PFSK-1 (cell line): Measurements from ENCODE around the gene ULK3.

Experiments
- FOXP2 ChIP-seq: optimal IDR thresholded peaks from 2 replicates; pipeline ENCODE3; 2011; ENCODE audit warnings: borderline replicate concordance, control low read depth, inconsistent platforms; ENCODE audit not compliant: insufficient read depth; ENCODE audit errors: extremely low read length, extremely low read depth
- POLR2AphosphoS5 ChIP-seq: IDR thresholded peaks from 2 replicates; pipeline ENCODE4 v1.6.1; 2012; ENCODE audit warnings: low read depth, mild to moderate bottlenecking, control low read depth, low read length, moderate library complexity
- SIN3A ChIP-seq: IDR thresholded peaks from 2 replicates; pipeline ENCODE4 v1.6.1; 2012; ENCODE audit warnings: mild to moderate bottlenecking, low read length, moderate library complexity, borderline replicate concordance; ENCODE audit not compliant: insufficient read depth
- TAF1 ChIP-seq: IDR thresholded peaks from 2 replicates; pipeline ENCODE4 v1.6.1; 2012; ENCODE audit warnings: low read length, control low read depth, borderline replicate concordance; ENCODE audit not compliant: insufficient read depth
- TF ChIP-seq, protein P1 (sequence below), 2 experiments: IDR thresholded peaks; 2 replicates each; pipeline versions ENCODE4 v1.6.1 to v1.8.0; 2011 to 2012; ENCODE audit warnings: low read depth in 2 of 2, low read length in 2 of 2, control low read depth in 1 of 2, inconsistent platforms in 1 of 2, mild to moderate bottlenecking in 1 of 2, moderate library complexity in 1 of 2; ENCODE audit not compliant: insufficient read depth in 1 of 2

Gene ULK3

DNA sequence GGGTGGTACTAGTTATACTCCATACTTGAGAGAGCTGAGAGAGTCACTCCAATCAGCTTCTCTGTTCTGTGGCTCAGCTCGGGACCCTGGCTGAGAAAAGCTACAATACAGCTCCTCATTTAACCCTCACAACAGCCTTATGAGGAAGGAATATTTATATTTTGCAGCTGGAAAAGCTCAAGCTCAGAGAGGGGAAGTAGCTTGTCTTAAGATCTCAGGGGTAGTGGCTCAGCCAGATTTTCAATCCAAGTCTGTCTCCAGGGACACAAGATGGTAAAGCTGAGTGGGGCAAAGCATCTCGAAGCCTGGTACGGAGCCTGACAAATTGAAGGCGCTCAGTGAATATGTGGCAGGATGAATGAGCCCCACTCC lies 15.4 kb upstream of the ULK3 start:
- TF ChIP-seq SIN3A, result no peak
- TF ChIP-seq POLR2AphosphoS5, result no peak
- no peak for TF ChIP-seq TAF1
- TF ChIP-seq, protein P1, sequence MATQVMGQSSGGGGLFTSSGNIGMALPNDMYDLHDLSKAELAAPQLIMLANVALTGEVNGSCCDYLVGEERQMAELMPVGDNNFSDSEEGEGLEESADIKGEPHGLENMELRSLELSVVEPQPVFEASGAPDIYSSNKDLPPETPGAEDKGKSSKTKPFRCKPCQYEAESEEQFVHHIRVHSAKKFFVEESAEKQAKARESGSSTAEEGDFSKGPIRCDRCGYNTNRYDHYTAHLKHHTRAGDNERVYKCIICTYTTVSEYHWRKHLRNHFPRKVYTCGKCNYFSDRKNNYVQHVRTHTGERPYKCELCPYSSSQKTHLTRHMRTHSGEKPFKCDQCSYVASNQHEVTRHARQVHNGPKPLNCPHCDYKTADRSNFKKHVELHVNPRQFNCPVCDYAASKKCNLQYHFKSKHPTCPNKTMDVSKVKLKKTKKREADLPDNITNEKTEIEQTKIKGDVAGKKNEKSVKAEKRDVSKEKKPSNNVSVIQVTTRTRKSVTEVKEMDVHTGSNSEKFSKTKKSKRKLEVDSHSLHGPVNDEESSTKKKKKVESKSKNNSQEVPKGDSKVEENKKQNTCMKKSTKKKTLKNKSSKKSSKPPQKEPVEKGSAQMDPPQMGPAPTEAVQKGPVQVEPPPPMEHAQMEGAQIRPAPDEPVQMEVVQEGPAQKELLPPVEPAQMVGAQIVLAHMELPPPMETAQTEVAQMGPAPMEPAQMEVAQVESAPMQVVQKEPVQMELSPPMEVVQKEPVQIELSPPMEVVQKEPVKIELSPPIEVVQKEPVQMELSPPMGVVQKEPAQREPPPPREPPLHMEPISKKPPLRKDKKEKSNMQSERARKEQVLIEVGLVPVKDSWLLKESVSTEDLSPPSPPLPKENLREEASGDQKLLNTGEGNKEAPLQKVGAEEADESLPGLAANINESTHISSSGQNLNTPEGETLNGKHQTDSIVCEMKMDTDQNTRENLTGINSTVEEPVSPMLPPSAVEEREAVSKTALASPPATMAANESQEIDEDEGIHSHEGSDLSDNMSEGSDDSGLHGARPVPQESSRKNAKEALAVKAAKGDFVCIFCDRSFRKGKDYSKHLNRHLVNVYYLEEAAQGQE (IDR thresholded peaks at IDR 0.05; ENCODE audit: insufficient read depth in 1 of 2, low read depth in 2 of 2, low read length in 2 of 2), result no peak
- no peak for TF ChIP-seq FOXP2

DNA sequence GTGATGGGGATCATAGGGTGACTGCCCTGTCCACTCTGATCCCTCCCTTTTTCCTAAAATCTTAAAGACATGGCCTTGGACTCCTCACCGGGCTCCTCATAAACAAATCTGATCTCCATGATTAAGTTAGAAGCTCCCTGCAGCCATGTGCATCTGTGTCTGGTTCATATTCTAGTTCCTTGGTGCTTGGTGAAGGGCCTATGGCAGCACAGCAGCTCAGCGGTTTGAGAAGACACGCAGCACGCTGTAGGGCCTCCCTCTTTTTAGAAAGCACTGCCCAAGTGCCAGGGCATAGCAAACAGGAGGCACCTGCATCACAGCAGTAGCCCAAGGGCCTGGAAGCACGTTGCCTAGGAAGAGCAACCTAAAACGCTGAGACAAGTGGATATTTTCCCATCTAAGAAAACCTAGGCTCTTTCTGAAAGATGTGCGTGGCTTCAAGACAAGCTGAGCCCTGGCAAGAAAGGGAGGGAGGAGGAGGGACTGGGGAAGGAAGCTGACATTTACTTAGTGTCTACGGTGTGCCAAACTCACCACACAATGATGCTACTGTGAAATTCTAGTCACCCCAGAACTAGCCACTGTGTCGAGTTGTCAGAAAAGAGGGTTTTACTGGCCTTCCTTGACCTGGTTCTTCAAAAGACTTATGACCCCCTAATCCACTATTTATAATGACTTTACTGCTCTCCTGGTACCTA lies 14.9 kb upstream of the ULK3 start:
- TF ChIP-seq FOXP2 (no peak), SIN3A (no peak), TAF1 (no peak), POLR2AphosphoS5 (no peak)
- TF ChIP-seq, protein P1 (IDR thresholded peaks at IDR 0.05; ENCODE audit: insufficient read depth in 1 of 2, low read depth in 2 of 2, low read length in 2 of 2), result no peak

DNA sequence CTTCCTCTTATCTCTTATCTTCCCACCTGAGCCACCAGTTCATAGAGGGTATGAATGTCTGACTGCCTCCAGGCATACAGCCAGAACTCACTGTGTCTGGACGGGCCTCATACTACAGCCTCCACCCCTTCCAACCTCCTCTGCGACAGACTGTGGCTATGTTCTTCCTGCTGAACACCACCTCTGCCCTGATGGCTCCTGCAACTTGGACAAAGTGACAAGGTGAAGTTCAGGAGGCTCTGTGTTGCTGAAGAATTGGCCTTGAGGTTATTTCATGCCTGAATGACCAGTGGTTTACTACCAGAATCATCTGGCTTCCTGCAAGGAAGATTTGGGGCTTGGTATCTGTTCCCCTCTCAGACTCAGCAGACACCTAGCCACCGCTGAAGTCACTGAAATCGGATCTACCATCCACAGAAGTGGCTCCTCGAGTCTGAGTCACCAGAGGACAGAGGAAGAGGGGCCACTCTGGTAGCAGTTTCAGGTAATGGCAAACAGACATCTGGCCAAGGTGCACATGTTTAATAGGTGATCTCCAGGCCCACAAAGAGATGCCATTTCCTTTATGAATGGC lies 14.2 kb upstream of the ULK3 start:
- TF ChIP-seq POLR2AphosphoS5 (no peak), SIN3A (no peak), TAF1 (no peak), FOXP2 (no peak)
- TF ChIP-seq, protein P1 (IDR thresholded peaks at IDR 0.05; ENCODE audit: insufficient read depth in 1 of 2, low read depth in 2 of 2, low read length in 2 of 2), result no peak

DNA sequence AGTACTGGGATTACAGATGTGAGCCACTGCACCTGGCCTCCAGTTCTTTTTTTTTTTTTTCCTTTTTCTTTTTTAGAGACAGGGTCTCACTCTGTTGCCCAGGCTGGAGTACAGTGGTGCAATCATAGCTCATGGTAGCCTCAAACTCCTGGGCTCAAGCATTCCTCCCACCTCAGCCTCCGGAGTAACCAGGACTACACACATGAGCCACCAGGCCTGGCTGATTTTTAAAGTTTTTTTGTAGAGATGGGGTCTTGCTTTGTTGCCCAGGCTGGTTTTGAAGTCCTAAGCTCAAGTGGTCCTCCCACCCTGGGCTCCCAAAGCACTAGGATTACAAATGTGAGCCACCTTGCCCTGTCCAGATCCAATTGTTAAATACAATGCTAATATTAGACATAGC lies 13.6 kb upstream of the ULK3 start:
- TF ChIP-seq TAF1 (no peak), POLR2AphosphoS5 (no peak), FOXP2 (no peak), SIN3A (no peak)
- TF ChIP-seq, protein P1 (IDR thresholded peaks at IDR 0.05; ENCODE audit: insufficient read depth in 1 of 2, low read depth in 2 of 2, low read length in 2 of 2), result no peak
